ENCODE data around the gene ADARB2. TPM values are rescaled to one million over a fixed set of nuclear protein-coding genes. Genes with fewer than 3 reads are reported as not detected.
"Not testable (repeated sequence)": the region's sequence is repeated elsewhere in the genome, so short reads cannot be mapped to it uniquely, and the experiment has no call there.

Gene ADARB2
- total RNA-seq, 1 donor from 2014 or later: 0.80 TPM

- Histone ChIP-seq H3K27ac (no peak overlapping the region), H3K4me3 (no peak overlapping the region), H3K36me3 (no peaks in the 10 kb centered on the region), H3K9me3 (no peaks in the 10 kb centered on the region), H3K27me3 (ENCODE audit: low read depth) (no peaks in the 10 kb centered on the region), H3K4me1 (no peaks in the 10 kb centered on the region)
- DNase-seq (no peak), ATAC-seq (no peak)
- intact Hi-C loops (cut with DNase I): no loop called here
- no peak for TF ChIP-seq CTCF (IDR thresholded peaks at IDR 0.05)
These were observed 573.5 kb downstream of the ADARB2 start for GRCh38 chr10:1163831-1164230.

GRCh38 chr10:1163204-1163660 lies 574.1 kb downstream of the ADARB2 start:
- Histone ChIP-seq H3K36me3 (no peaks in the 10 kb centered on the region), H3K27me3 (ENCODE audit: low read depth) (no peaks in the 10 kb centered on the region), H3K4me3 (no peak overlapping the region), H3K4me1 (no peaks in the 10 kb centered on the region), H3K9me3 (no peaks in the 10 kb centered on the region), H3K27ac (no peak overlapping the region)
- no peak for TF ChIP-seq CTCF (IDR thresholded peaks at IDR 0.05)
- intact Hi-C loops (cut with DNase I): no loop called here
- ATAC-seq (no peak), DNase-seq (no peak)

- DNase-seq (no peak), ATAC-seq (no peak)
- Histone ChIP-seq H3K9me3 (no peaks in the 10 kb centered on the region), H3K36me3 (no peaks in the 10 kb centered on the region), H3K27ac (no peak overlapping the region), H3K4me1 (no peaks in the 10 kb centered on the region), H3K4me3 (no peak overlapping the region), H3K27me3 (ENCODE audit: low read depth) (no peaks in the 10 kb centered on the region)
- no peak for TF ChIP-seq CTCF (IDR thresholded peaks at IDR 0.05)
- intact Hi-C loops (cut with DNase I): no loop called here
These were observed 574.7 kb downstream of the ADARB2 start for GRCh38 chr10:1162481-1163203.

DNA sequence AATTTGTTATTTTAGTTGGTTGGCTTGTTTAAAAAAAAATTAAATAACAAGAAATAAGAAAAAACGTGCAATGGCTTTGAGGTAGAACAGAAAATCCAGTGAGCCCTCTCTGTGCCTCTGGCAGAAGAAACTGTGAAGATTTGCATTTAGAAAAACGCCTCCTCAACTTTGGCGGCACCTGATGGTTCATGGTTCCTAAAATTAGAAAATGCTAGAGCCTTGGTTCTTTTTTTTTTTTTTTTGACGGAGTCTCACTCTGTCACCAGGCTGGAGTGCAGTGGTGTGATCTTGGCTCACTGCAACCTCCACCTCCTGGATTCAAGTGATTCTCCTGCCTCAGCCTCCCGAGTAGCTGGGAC lies 576.0 kb downstream of the ADARB2 start:
- H3K27ac ChIP-seq; H3K9me3 ChIP-seq; ATAC-seq; intact Hi-C loops (cut with DNase I); DNase-seq; H3K36me3 ChIP-seq; H3K4me1 ChIP-seq; H3K27me3 ChIP-seq (ENCODE audit: low read depth); H3K4me3 ChIP-seq: not testable (repeated sequence)

DNA sequence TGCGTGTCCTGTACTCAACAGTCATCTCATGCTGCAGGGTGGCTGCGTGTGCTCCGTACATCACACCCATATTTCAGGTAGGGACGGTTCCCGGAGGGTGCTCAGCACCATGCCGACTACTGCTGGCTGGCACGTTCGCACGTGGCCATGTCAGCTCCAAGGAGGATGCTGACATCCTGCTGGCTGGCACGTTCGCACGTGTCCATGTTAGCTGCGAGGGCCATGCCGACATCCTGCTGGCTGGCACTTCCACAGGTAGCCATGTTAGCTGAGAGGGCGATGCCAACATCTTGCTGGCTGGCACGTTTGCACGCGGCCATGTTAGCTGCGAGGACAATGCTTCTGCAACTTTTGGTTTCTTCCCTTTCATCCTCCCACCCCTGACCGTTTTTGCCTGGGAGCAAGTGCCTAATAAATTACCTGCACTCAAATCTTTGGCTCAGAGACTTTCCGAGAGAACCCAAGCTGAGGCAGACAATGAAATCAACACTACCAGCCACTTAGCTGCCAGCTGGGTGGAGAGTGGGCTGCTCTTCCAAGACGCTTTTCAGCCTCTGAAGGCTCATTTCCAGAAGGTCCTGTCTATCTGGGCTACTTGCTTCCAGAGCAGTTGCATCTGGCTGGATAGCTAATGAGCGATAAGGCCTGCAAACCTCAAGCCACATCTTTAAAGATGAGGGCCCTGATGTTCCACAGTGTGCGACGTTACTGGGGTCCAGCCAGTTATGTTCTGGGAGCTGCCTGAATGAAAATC lies 576.6 kb downstream of the ADARB2 start:
- no peaks in the 10 kb centered on the region for H3K27me3 ChIP-seq (ENCODE audit: low read depth)
- intact Hi-C loops (cut with DNase I): no loop called here
- ATAC-seq (no peak), DNase-seq (no peak)
- H3K36me3 ChIP-seq: no peaks in the 10 kb centered on the region
- TF ChIP-seq CTCF (IDR thresholded peaks at IDR 0.05): no peak
- H3K4me3 ChIP-seq: no peak overlapping the region
- H3K27ac ChIP-seq: no peak overlapping the region
- H3K4me1 ChIP-seq: no peaks in the 10 kb centered on the region
- H3K9me3 ChIP-seq: no peaks in the 10 kb centered on the region
